HG02798 (cell line): Measurements from ENCODE around the gene ZNF511.
A peak's percentile ranks its signal among the peaks of the same experiment; 100 is the strongest.
"Not testable (repeated sequence)": the region's sequence is repeated elsewhere in the genome, so short reads cannot be mapped to it uniquely, and the experiment has no call there.

Source experiments
- ATAC-seq: cut with Tn5 transposase; IDR thresholded peaks from one replicate; pipeline ENCODE4 v1.9.1; 2021; ENCODE audit warnings: mild to moderate bottlenecking; ENCODE audit not compliant: unreplicated experiment, poor library complexity

The ZNF511 gene, protein sequence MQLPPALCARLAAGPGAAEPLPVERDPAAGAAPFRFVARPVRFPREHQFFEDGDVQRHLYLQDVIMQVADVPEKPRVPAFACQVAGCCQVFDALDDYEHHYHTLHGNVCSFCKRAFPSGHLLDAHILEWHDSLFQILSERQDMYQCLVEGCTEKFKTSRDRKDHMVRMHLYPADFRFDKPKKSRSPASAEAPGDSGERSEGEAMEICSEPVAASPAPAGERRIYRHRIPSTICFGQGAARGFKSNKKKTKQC

DNA sequence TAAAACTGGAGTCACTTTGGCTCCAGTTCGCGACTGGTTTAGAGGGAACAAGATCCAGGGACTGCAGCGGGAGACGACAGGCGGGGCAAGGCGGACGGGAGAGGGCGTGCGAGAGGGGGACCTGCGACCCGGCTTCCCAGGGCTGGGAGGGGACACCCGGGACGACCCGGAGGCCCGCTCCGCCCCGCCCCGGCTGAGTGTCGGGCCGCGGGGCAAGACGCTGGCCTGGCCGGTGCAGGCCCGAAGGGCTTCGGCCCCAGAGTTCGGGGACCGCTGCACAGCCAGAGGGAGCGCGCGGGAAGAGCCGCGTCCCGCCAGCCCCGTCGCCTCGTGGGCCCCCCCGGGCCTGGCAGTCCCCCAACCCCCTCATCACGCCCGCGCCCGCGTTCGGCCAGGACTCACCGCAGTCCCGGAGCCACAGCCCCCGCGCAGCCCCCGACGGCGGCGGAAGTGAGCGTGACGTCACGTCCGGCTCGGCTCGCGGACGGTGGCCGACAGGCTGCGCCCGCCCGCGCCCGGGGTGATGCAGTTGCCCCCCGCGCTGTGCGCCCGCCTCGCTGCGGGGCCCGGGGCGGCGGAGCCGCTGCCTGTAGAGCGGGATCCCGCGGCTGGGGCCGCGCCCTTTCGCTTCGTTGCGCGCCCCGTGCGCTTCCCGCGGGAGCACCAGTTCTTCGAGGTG, at the start of gene ZNF511, which contains the start of gene TUBGCP2:
ZNF511 (plus strand) TSS at position 494 of the 679 bp plus-strand sequence; CDS start at position 524, 30 bp downstream.
TUBGCP2 (minus strand) TSS at position 452 of the 679 bp plus-strand sequence. CDS start 5,931 bp downstream, outside the sequence.
- peak; percentile 84 for ATAC-seq

DNA sequence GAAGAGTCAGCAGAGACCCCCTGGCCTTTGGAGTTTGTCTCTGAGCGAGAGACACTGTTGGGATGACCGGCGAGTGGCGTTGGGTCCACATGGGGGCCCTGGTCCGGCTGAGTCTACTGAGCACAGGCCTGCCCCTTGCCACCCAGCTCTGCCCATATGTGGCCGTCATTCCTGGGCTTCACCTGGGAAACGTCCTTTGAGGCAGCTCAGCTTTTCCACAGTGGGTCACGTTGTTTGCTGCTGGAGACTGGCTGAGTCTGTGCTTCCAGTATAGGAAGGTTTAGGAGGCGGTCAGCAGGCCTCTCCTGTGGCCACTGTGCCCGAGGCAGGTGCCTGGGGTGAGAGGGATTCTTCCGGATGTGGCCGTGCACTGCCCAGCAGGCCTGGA, 49.1 kb upstream of the ZNF511 start:
- ATAC-seq, result no peak

DNA sequence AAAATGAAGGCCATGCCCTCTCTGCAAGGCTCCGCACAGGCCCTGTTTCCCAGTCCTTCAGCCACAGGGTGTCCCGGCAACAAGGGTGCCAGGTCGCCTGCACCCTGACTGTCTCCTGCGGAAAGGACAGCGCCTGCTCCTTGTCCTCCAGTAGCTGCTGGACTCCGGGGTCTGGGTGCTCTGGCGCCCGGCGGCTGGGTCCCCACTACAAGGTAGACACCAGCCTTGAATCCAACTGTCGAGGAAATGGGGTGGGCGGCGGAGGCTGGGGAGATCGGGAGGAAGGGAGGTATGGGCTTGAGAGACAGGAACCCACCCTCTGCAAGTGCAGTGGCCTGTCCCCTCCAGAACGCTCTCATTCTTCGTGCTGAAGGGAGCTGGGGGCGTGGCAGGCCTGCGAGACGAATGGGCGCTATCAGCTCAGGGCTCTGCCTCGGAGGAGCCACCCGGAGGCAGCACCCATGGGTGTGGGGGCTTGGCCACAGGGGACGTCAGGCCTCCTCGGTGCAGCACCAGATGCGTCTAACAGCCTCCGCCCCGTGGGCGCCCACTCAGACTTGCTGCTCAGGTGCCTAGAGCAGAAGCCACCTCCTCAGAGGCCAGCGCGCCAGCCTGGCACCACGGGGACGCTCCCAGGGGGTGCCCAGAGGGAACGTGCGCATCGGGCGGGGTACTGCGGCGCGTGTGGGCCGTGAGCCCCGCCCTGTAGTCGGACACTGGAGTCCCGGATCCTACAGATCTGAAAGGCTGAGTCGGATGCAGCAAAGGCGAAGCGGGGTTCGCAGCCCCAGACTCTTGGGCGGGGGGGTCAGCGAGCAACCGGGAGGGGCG, 47.6 kb upstream of the ZNF511 start:
- ATAC-seq, result peak; percentile 65

DNA sequence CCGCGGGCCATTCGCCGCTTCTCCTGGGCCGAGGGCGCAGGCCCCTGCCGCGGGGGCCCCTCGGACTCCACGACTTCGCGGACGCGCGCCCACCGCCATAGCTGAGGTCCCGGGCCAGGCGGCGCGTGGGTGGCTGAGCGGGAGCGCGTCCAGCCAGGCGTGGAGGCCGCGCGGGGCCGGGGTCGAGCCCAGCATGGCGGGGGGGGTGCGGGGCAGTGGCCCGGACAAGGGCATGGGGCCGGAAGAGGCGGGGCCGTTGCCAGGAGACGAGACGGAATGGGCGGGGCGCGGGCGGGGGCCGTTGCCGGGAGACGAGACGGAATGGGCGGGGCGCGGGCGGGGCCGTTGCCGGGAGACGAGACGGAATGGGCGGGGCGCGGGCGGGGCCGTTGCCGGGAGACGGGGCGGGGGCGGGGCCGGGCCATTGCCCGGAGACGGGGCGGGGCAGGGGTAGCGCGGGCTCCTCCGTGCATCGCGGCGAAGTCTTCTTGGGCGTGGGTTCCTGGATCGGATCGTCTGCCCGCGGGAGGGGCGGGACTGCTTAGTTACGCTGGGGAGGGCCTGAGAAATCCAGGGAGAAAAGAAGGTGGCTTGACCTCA, 46.9 kb upstream of the ZNF511 start:
- ATAC-seq, result peak; percentile 79

- ATAC-seq, result no peak
Measured at GRCh38 chr10:133262696-133263095, 46.0 kb upstream of the ZNF511 start.

GRCh38 chr10:133263674-133264073, 45.0 kb upstream of the ZNF511 start:
- no peak for ATAC-seq

- ATAC-seq, result no peak
Measured at GRCh38 chr10:133264461-133264860, 44.3 kb upstream of the ZNF511 start.

DNA sequence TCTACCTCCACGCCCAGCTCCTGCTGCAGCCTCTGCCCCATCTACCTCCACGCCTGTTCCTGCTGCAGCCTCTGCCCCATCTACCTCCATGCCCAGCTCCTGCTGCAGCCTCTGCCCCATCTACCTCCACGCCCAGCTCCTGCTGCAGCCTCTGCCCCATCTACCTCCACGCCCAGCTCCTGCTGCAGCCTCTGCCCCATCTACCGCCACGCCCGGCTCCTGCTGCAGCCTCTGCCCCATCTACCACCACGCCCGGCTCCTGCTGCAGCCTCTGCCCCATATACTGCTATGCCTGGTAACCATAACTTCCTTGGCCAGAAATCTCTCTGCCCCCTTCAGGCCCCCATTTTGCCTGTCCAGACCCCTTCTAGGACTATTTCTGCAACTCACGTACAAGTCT, 43.7 kb upstream of the ZNF511 start:
- ATAC-seq, result not testable (repeated sequence)

- ATAC-seq, result no peak
Measured at GRCh38 chr10:133266056-133266795, 42.5 kb upstream of the ZNF511 start.

GRCh38 chr10:133267293-133267692, 41.4 kb upstream of the ZNF511 start:
- ATAC-seq, result no peak

GRCh38 chr10:133267829-133268228, 40.9 kb upstream of the ZNF511 start:
- no peak for ATAC-seq

DNA sequence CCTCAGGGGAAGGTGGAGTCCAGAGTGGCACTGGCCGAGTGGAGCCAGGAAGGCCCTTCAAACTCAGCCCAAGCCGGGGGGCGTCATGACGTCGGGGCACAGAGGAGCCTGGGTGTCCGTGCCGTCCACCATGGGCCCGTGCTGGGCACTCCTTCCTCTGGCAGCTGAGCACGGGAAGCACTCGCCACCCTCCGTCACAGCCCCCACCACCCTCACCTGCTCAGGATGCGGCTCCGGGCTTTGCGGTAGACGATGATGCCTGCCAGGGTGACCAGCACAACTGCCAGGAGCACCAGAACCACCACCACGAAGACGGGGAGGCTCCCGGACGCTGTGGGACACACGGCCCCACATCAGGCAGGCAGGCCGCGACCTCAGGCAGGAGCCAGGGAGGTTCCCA, 40.2 kb upstream of the ZNF511 start:
- ATAC-seq, result no peak

- ATAC-seq, result no peak
Measured at GRCh38 chr10:133269367-133269766, 39.3 kb upstream of the ZNF511 start.

DNA sequence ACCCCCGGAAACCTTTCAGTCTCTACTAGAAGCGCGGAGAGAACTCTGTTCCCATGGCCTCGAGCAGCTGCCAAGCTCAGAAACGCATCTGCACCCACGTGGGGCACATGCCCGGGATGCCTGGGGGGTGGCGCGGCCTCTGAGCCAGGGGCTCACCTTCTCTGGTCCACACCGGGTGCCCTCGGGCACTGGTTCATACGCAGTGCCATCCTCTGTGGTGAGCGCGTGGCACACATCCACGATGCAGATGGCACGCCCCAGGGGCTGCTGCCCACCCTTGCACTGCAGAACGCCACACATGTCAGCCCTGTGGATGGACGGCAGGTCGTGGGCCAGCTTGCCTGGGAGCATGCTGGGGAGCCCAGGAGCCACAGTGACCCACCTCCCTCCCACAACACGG, 38.5 kb upstream of the ZNF511 start:
- ATAC-seq, result no peak

DNA sequence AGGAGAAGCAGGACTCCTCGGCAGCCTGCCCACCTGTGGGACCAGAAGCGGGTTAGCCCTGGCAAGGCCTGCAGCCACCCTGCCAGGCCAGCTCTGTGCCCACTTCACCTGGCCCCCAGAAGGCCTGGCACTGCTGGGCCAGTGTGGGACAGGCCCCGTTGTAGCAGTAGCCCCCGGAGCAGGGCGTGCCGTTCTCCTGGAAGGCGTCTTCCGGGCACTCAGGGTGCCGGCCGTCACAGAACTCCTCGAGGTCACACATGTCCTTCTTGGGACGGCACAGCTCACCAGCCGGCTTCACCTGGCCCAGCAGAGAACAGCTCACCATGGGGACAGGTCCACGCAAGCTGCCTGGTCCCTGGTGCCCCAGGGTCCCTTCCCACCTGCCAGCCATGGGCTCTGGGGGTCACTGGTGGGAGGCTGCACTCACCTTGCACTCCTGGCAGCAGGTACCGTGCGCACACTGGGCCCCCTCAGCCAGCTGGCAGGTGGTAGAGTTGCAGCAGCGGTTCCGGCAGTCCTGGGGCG, 37.9 kb upstream of the ZNF511 start:
- ATAC-seq, result no peak

DNA sequence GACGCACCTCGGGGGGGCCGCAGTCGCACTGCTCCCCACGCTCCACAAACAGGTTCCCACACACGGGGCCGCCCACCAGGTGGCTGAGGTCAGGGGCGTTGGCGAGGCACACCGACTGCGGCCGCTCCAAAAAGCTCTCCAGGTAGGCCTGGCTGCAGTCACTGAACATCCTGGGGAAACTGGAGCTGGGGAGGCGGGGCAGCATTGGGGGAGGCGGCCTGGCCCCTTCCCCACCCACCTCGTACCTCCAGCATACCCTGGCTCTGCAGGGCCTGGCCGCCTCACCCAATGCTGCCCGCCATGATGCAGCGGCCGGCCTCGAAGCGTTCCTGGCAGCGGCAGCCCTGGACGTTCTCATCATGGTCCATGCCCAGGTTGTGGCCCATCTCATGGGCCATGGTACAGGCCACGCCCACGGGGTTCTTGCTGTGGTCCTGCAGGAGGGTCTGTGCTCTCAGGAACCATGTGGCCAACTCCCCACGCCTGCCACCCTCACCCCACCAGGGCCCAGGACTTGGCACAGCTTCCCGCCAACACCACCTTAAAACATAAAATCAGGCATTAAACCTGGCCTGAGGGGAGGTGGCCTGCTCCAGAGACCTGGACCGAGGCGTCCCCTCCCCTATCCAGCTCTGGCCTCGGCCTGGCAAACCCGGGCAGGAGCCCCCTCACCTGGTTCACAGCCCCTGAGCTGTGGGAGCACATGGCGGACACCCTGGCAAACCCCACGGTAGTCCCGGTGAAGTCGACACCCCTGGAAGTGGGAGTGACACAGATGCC, 37.0 kb upstream of the ZNF511 start:
- no peak for ATAC-seq

DNA sequence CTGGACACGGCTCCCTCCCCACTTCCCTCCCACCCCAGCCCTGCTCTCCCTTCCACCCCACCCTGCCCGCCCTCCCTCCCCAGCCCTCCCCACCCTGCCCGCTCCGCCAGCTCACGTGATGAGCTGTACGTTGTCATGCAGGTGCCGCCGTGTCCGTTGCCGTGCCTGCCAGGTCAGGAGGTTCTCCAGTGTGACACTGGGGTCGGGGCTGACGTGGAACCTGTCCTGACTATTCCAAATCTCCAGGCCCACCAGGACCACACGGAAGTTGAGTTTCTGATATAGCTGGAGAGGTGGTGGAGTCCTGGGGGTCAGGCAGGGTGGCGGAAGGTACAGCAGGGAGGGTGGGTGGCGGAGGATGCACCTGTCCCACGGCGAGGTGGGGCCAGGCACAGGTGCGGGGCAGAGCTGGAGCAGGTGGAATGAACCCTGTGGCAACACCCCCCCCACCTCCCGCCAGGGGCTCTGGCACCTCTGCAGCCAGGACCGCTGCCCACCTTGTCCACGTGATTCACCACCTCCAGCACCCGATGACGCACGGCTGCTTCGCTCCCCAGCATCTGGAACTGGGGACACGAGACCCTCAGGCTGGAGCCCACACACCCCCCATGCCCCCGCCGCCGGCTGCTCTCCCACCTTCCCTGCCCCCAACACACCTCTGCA, 36.3 kb upstream of the ZNF511 start:
- ATAC-seq, result no peak

- no peak for ATAC-seq
Measured at GRCh38 chr10:133272964-133273420, 35.7 kb upstream of the ZNF511 start.
